T-helper 17 cell (primary cell): ENCODE measurements around the gene PKP1. TPM values are rescaled to one million over a fixed set of nuclear protein-coding genes. Genes with fewer than 3 reads are reported as not detected.

Experiments
- ATAC-seq: fragments of 150-1000 bp; cut with Tn5 transposase; 2 replicates; pipeline ENCODE4 v1.10.0; 2021; ENCODE audit warnings: mild to moderate bottlenecking, moderate library complexity
- DNase-seq, 3 donors: peaks; one replicate each; pipeline versions ENCODE4 v3.0.0 to v3.0.0-alpha.2; 2020 to 2021
- H3K9me3 ChIP-seq: one replicate; pipeline ENCODE4 v1.7.0; 2013; ENCODE audit warnings: low read length, mild to moderate bottlenecking; ENCODE audit not compliant: control insufficient read depth, poor library complexity, severe bottlenecking
- H3K27ac Mint-ChIP-seq: one replicate; pipeline ENCODE4 v1.8.0; 2022; ENCODE audit warnings: mild to moderate bottlenecking, moderate library complexity, mixed read lengths
- H3K27me3 Mint-ChIP-seq: one replicate; pipeline ENCODE4 v1.8.0; 2022; ENCODE audit warnings: mixed read lengths
- H3K36me3 Mint-ChIP-seq: one replicate; pipeline ENCODE4 v1.8.0; 2022; ENCODE audit warnings: low read depth, mixed read lengths
- H3K4me1 Mint-ChIP-seq: one replicate; pipeline ENCODE4 v1.8.0; 2022; ENCODE audit warnings: mild to moderate bottlenecking, mixed read lengths
- H3K4me3 Mint-ChIP-seq: one replicate; pipeline ENCODE4 v1.8.0; 2022; ENCODE audit warnings: mild to moderate bottlenecking, moderate library complexity, mixed read lengths
- total RNA-seq, 4 donors: library from RNA in 2 of 4; stranded (reverse) in 2 of 4; gene quantifications; one replicate each; pipeline ENCODE4 v1.2.3 and lab custom pipeline; 2022 to 2026

Gene PKP1
- total RNA-seq, 2 donors from 2014 or later: not detected

GRCh38 chr1:201335174-201335870 lies 52.0 kb downstream of the PKP1 start:
- H3K36me3 Mint-ChIP-seq: no peaks in the 10 kb centered on the region
- DNase-seq (no peak), ATAC-seq (no peak)
- no peak overlapping the region for H3K27ac Mint-ChIP-seq
- H3K9me3 ChIP-seq: no peaks in the 10 kb centered on the region
- H3K4me3 Mint-ChIP-seq: no peak overlapping the region
- H3K27me3 Mint-ChIP-seq: peaks cover 39% of the 10 kb centered on the region
- H3K4me1 Mint-ChIP-seq: peaks cover 2% of the 10 kb centered on the region

GRCh38 chr1:201335901-201336300 lies 52.6 kb downstream of the PKP1 start:
- Mint-ChIP-seq H3K36me3 (no peaks in the 10 kb centered on the region), H3K4me1 (peaks cover 2% of the 10 kb centered on the region), H3K27me3 (peaks cover 33% of the 10 kb centered on the region), H3K4me3 (no peak overlapping the region), H3K27ac (no peak overlapping the region)
- H3K9me3 ChIP-seq: no peaks in the 10 kb centered on the region
- DNase-seq: no peak
- no peak for ATAC-seq

GRCh38 chr1:201336711-201337450 lies 53.6 kb downstream of the PKP1 start:
- H3K27me3 Mint-ChIP-seq: peaks cover 28% of the 10 kb centered on the region
- H3K36me3 Mint-ChIP-seq: no peaks in the 10 kb centered on the region
- peaks cover 2% of the 10 kb centered on the region for H3K4me1 Mint-ChIP-seq
- no peak overlapping the region for H3K27ac Mint-ChIP-seq
- DNase-seq (no peak), ATAC-seq (no peak)
- no peak overlapping the region for H3K4me3 Mint-ChIP-seq
- H3K9me3 ChIP-seq: no peaks in the 10 kb centered on the region

GRCh38 chr1:201341377-201341776 lies 58.1 kb downstream of the PKP1 start:
- no peak for DNase-seq
- H3K27ac Mint-ChIP-seq: no peak overlapping the region

GRCh38 chr1:201344206-201345080 lies 61.1 kb downstream of the PKP1 start:
- H3K4me1 Mint-ChIP-seq: peaks cover 2% of the 10 kb centered on the region
- ATAC-seq: no peak
- no peak for DNase-seq

More at GRCh38 chr1:201341377-201341776, 58.1 kb downstream of the PKP1 start:
- Mint-ChIP-seq H3K4me3 (no peak overlapping the region), H3K4me1 (peaks cover 2% of the 10 kb centered on the region), H3K36me3 (no peaks in the 10 kb centered on the region), H3K27me3 (peaks cover 13% of the 10 kb centered on the region)
- no peak for ATAC-seq
- no peaks in the 10 kb centered on the region for H3K9me3 ChIP-seq

GRCh38 chr1:201345081-201345355 lies 61.7 kb downstream of the PKP1 start:
- no peak for ATAC-seq

More at GRCh38 chr1:201344206-201345080, 61.1 kb downstream of the PKP1 start:
- H3K36me3 Mint-ChIP-seq: peaks cover 3% of the 10 kb centered on the region
- peaks cover 23% of the 10 kb centered on the region for H3K27me3 Mint-ChIP-seq
- H3K9me3 ChIP-seq: no peaks in the 10 kb centered on the region
- no peak overlapping the region for H3K27ac Mint-ChIP-seq
- no peak overlapping the region for H3K4me3 Mint-ChIP-seq

GRCh38 chr1:201346337-201346939 lies 63.1 kb downstream of the PKP1 start:
- H3K36me3 Mint-ChIP-seq: peaks cover 5% of the 10 kb centered on the region
- DNase-seq (no peak), ATAC-seq (no peak)
- H3K4me3 Mint-ChIP-seq: no peak overlapping the region
- H3K4me1 Mint-ChIP-seq: peaks cover 3% of the 10 kb centered on the region
- no peak overlapping the region for H3K27ac Mint-ChIP-seq
- peaks cover 36% of the 10 kb centered on the region for H3K27me3 Mint-ChIP-seq
- no peaks in the 10 kb centered on the region for H3K9me3 ChIP-seq

More at GRCh38 chr1:201345081-201345355, 61.7 kb downstream of the PKP1 start:
- peaks cover 2% of the 10 kb centered on the region for H3K4me1 Mint-ChIP-seq
- no peak overlapping the region for H3K4me3 Mint-ChIP-seq
- no peak overlapping the region for H3K27ac Mint-ChIP-seq
- no peak for DNase-seq
- peaks cover 3% of the 10 kb centered on the region for H3K36me3 Mint-ChIP-seq
- H3K27me3 Mint-ChIP-seq: peaks cover 27% of the 10 kb centered on the region
- H3K9me3 ChIP-seq: no peaks in the 10 kb centered on the region

GRCh38 chr1:201346987-201347386 lies 63.7 kb downstream of the PKP1 start:
- H3K27me3 Mint-ChIP-seq: peaks cover 42% of the 10 kb centered on the region
- H3K4me1 Mint-ChIP-seq: peaks cover 3% of the 10 kb centered on the region
- no peak overlapping the region for H3K27ac Mint-ChIP-seq
- no peak for DNase-seq
- H3K9me3 ChIP-seq: no peaks in the 10 kb centered on the region
- no peak overlapping the region for H3K4me3 Mint-ChIP-seq
- ATAC-seq: no peak
- peaks cover 8% of the 10 kb centered on the region for H3K36me3 Mint-ChIP-seq

- peaks cover 45% of the 10 kb centered on the region for H3K27me3 Mint-ChIP-seq
- H3K4me1 Mint-ChIP-seq: peaks cover 3% of the 10 kb centered on the region
- H3K9me3 ChIP-seq: no peaks in the 10 kb centered on the region
These were observed 64.3 kb downstream of the PKP1 start for GRCh38 chr1:201347498-201348210.

GRCh38 chr1:201348211-201348566 lies 64.9 kb downstream of the PKP1 start:
- peaks cover 46% of the 10 kb centered on the region for H3K27me3 Mint-ChIP-seq

More at GRCh38 chr1:201347498-201348210, 64.3 kb downstream of the PKP1 start:
- Mint-ChIP-seq H3K27ac (no peak overlapping the region), H3K36me3 (peaks cover 8% of the 10 kb centered on the region), H3K4me3 (no peak overlapping the region)
- no peak for DNase-seq
- ATAC-seq: no peak

GRCh38 chr1:201349092-201349491 lies 65.8 kb downstream of the PKP1 start:
- no peak overlapping the region for H3K27ac Mint-ChIP-seq
- no peaks in the 10 kb centered on the region for H3K9me3 ChIP-seq
- ATAC-seq (no peak), DNase-seq (no peak)
- H3K36me3 Mint-ChIP-seq: peaks cover 8% of the 10 kb centered on the region
- H3K4me3 Mint-ChIP-seq: no peak overlapping the region
- peaks cover 3% of the 10 kb centered on the region for H3K4me1 Mint-ChIP-seq
- peaks cover 55% of the 10 kb centered on the region for H3K27me3 Mint-ChIP-seq

More at GRCh38 chr1:201348211-201348566, 64.9 kb downstream of the PKP1 start:
- H3K9me3 ChIP-seq: no peaks in the 10 kb centered on the region
- DNase-seq (no peak), ATAC-seq (no peak)
- no peak overlapping the region for H3K27ac Mint-ChIP-seq
- H3K4me1 Mint-ChIP-seq: peaks cover 3% of the 10 kb centered on the region
- H3K36me3 Mint-ChIP-seq: peaks cover 8% of the 10 kb centered on the region
- H3K4me3 Mint-ChIP-seq: no peak overlapping the region

- Mint-ChIP-seq H3K36me3 (peaks cover 8% of the 10 kb centered on the region), H3K27me3 (peaks cover 68% of the 10 kb centered on the region), H3K4me3 (no peak overlapping the region), H3K27ac (no peak overlapping the region), H3K4me1 (peaks cover 3% of the 10 kb centered on the region)
- DNase-seq: no peak
- ATAC-seq: no peak
- H3K9me3 ChIP-seq: no peaks in the 10 kb centered on the region
These were observed 67.0 kb downstream of the PKP1 start for GRCh38 chr1:201350361-201350725.
